ENCODE measurements around the gene CACNA2D2. TPM values are rescaled to one million over a fixed set of nuclear protein-coding genes. Genes with fewer than 3 reads are reported as not detected.

Gene CACNA2D2
- total and polyA plus RNA-seq, 2 experiments from 2014 or later, result 0.87 to 1.5 TPM

GRCh38 chr3:50314816-50315215 is 188.6 kb downstream of the CACNA2D2 start:
- Histone ChIP-seq H3K9me3 (ENCODE audit: low read depth) (no peaks in the 10 kb centered on the region), H3K27me3 (no peaks in the 10 kb centered on the region), H3K4me2 (no peak overlapping the region), H4K20me1 (ENCODE audit: insufficient read depth, poor library complexity, severe bottlenecking) (peaks cover 3% of the 10 kb centered on the region), H3K4me3 (no peak overlapping the region), H3K27ac (no peak overlapping the region), H2AFZ (no peak overlapping the region), H3K4me1 (ENCODE audit: insufficient read depth) (peaks cover 30% of the 10 kb centered on the region), H3K9me2 (replicated peaks; ENCODE audit: insufficient read depth) (no peaks in the 10 kb centered on the region), H3K79me2 (peaks cover 28% of the 10 kb centered on the region), H3K36me3 (replicated peaks; ENCODE audit: insufficient read depth, low read depth) (no peaks in the 10 kb centered on the region)
- WGBS (ENCODE audit: low lambda C conversion rate, missing lambda C conversion rate), result 96% methylated on average over 4 of the region's 4 CpGs
- no peak for DNase-seq (ENCODE audit: low spot score)
- TF ChIP-seq CTCF (IDR thresholded peaks at IDR 0.05; ENCODE audit: poor library complexity) (no peak), EZH2 (IDR thresholded peaks at IDR 0.05; ENCODE audit: borderline replicate concordance) (no peak), EZH2phosphoT487 (IDR thresholded peaks at IDR 0.05; ENCODE audit: low read depth, severe bottlenecking, unreplicated experiment) (no peak)

- Histone ChIP-seq H3K4me2 (no peak overlapping the region), H3K27me3 (no peaks in the 10 kb centered on the region), H3K79me2 (peaks cover 23% of the 10 kb centered on the region), H3K9me3 (ENCODE audit: low read depth) (no peaks in the 10 kb centered on the region), H2AFZ (no peak overlapping the region), H3K4me1 (ENCODE audit: insufficient read depth) (peaks cover 26% of the 10 kb centered on the region), H4K20me1 (ENCODE audit: insufficient read depth, poor library complexity, severe bottlenecking) (peaks cover 3% of the 10 kb centered on the region), H3K4me3 (no peak overlapping the region), H3K9me2 (replicated peaks; ENCODE audit: insufficient read depth) (no peaks in the 10 kb centered on the region), H3K27ac (no peak overlapping the region), H3K36me3 (replicated peaks; ENCODE audit: insufficient read depth, low read depth) (no peaks in the 10 kb centered on the region)
- 90% methylated on average over 3 of the region's 3 CpGs for WGBS (ENCODE audit: low lambda C conversion rate, missing lambda C conversion rate)
- TF ChIP-seq CTCF (IDR thresholded peaks at IDR 0.05; ENCODE audit: poor library complexity) (no peak), EZH2 (IDR thresholded peaks at IDR 0.05; ENCODE audit: borderline replicate concordance) (no peak), EZH2phosphoT487 (IDR thresholded peaks at IDR 0.05; ENCODE audit: low read depth, severe bottlenecking, unreplicated experiment) (no peak)
- no peak for DNase-seq (ENCODE audit: low spot score)
These were observed 189.1 kb downstream of the CACNA2D2 start for GRCh38 chr3:50314342-50314741.

Small RNA genes within 50 kb of the gene (small RNA-seq; reads per million reads assigned to genes)
- gene RNA5SP131, result 0.71 reads per million, percentile 57 among the genes with 10 or more reads in this experiment

Other genes with a start within 250 kb of the CACNA2D2 start
- 60.2 and 67.7 TPM in 2 replicates for gene SEMA3B, start 234.5 kb downstream of the CACNA2D2 start, total RNA-seq
- 104 and 135 TPM in 2 replicates for gene SEMA3B, start 234.5 kb downstream of the CACNA2D2 start, polyA plus RNA-seq
- gene LSMEM2, start 224.5 kb downstream of the CACNA2D2 start, total RNA-seq, result 0.20 TPM in 1 of 2 replicates, not detected in the other
- gene LSMEM2, start 224.5 kb downstream of the CACNA2D2 start, polyA plus RNA-seq, result 0.39 TPM in 1 of 2 replicates, not detected in the other
- 37.0 and 41.4 TPM in 2 replicates for gene IFRD2, start 211.2 kb downstream of the CACNA2D2 start, total RNA-seq
- 71.6 and 76.2 TPM in 2 replicates for gene IFRD2, start 211.2 kb downstream of the CACNA2D2 start, polyA plus RNA-seq
- gene HYAL3, start 204.2 kb downstream of the CACNA2D2 start, total RNA-seq, result 3.7 and 9.0 TPM in 2 replicates
- 5.6 and 7.0 TPM in 2 replicates for gene HYAL3, start 204.2 kb downstream of the CACNA2D2 start, polyA plus RNA-seq
- 6.7 and 7.1 TPM in 2 replicates for gene NAA80, start 204.2 kb downstream of the CACNA2D2 start, total RNA-seq
- 17.0 and 19.5 TPM in 2 replicates for gene NAA80, start 204.2 kb downstream of the CACNA2D2 start, polyA plus RNA-seq
- 22.3 and 34.3 TPM in 2 replicates for gene HYAL1, start 200.1 kb downstream of the CACNA2D2 start, total RNA-seq
- 5.5 and 11.8 TPM in 2 replicates for gene HYAL1, start 200.1 kb downstream of the CACNA2D2 start, polyA plus RNA-seq
- 79.0 and 125 TPM in 2 replicates for gene HYAL2, start 180.9 kb downstream of the CACNA2D2 start, total RNA-seq
- 63.9 and 75.4 TPM in 2 replicates for gene HYAL2, start 180.9 kb downstream of the CACNA2D2 start, polyA plus RNA-seq
- 30.0 and 33.1 TPM in 2 replicates for gene TUSC2, start 175.4 kb downstream of the CACNA2D2 start, total RNA-seq
- gene TUSC2, start 175.4 kb downstream of the CACNA2D2 start, polyA plus RNA-seq, result 45.6 and 59.0 TPM in 2 replicates
- 11.3 and 13.4 TPM in 2 replicates for gene RASSF1, start 162.8 kb downstream of the CACNA2D2 start, total RNA-seq
- gene RASSF1, start 162.8 kb downstream of the CACNA2D2 start, polyA plus RNA-seq, result 22.9 and 30.1 TPM in 2 replicates
- gene ZMYND10, start 157.9 kb downstream of the CACNA2D2 start, total RNA-seq, result 0.20 and 0.44 TPM in 2 replicates
- gene ZMYND10, start 157.9 kb downstream of the CACNA2D2 start, polyA plus RNA-seq, result 0.18 and 0.77 TPM in 2 replicates
- 22.3 and 23.5 TPM in 2 replicates for gene NPRL2, start 152.9 kb downstream of the CACNA2D2 start, total RNA-seq
- gene NPRL2, start 152.9 kb downstream of the CACNA2D2 start, polyA plus RNA-seq, result 27.0 and 34.6 TPM in 2 replicates
- gene CYB561D2, start 152.8 kb downstream of the CACNA2D2 start, total RNA-seq, result 31.0 and 37.3 TPM in 2 replicates
- 40.5 and 46.9 TPM in 2 replicates for gene CYB561D2, start 152.8 kb downstream of the CACNA2D2 start, polyA plus RNA-seq
- 49.3 and 63.0 TPM in 2 replicates for gene TMEM115, start 144.1 kb downstream of the CACNA2D2 start, total RNA-seq
- gene TMEM115, start 144.1 kb downstream of the CACNA2D2 start, polyA plus RNA-seq, result 64.5 and 69.9 TPM in 2 replicates
- gene C3orf18, start 64.1 kb upstream of the CACNA2D2 start, total RNA-seq, result 4.7 and 5.6 TPM in 2 replicates
- gene C3orf18, start 64.1 kb upstream of the CACNA2D2 start, polyA plus RNA-seq, result 2.9 and 6.1 TPM in 2 replicates
- gene HEMK1, start 65.9 kb upstream of the CACNA2D2 start, total RNA-seq, result 18.5 and 18.6 TPM in 2 replicates
- gene HEMK1, start 65.9 kb upstream of the CACNA2D2 start, polyA plus RNA-seq, result 21.8 and 27.2 TPM in 2 replicates
- gene CISH, start 108.1 kb upstream of the CACNA2D2 start, total RNA-seq, result 4.0 and 5.9 TPM in 2 replicates
- 9.0 and 15.3 TPM in 2 replicates for gene CISH, start 108.1 kb upstream of the CACNA2D2 start, polyA plus RNA-seq
- 40.5 and 43.0 TPM in 2 replicates for gene MAPKAPK3, start 113.5 kb upstream of the CACNA2D2 start, total RNA-seq
- gene MAPKAPK3, start 113.5 kb upstream of the CACNA2D2 start, polyA plus RNA-seq, result 40.9 and 43.1 TPM in 2 replicates
- 0.77 and 0.88 TPM in 2 replicates for gene DOCK3, start 171.3 kb upstream of the CACNA2D2 start, total RNA-seq
- gene DOCK3, start 171.3 kb upstream of the CACNA2D2 start, polyA plus RNA-seq, result 1.6 and 1.9 TPM in 2 replicates